VCaP (cell line): ENCODE results near the gene OR2T35.
"Not testable (repeated sequence)": the region's sequence is repeated elsewhere in the genome, so short reads cannot be mapped to it uniquely, and the experiment has no call there.

Source experiments
- H3K27ac ChIP-seq: fragments of 450-650 bp; 2 replicates; pipeline ENCODE4 v1.5.1; 2017
- CTCF ChIP-seq: fragments of 450-650 bp; conservative IDR thresholded peaks from 2 replicates; pipeline ENCODE4 v1.5.1; 2017; ENCODE audit warnings: mild to moderate bottlenecking, moderate library complexity

The OR2T35 gene

DNA sequence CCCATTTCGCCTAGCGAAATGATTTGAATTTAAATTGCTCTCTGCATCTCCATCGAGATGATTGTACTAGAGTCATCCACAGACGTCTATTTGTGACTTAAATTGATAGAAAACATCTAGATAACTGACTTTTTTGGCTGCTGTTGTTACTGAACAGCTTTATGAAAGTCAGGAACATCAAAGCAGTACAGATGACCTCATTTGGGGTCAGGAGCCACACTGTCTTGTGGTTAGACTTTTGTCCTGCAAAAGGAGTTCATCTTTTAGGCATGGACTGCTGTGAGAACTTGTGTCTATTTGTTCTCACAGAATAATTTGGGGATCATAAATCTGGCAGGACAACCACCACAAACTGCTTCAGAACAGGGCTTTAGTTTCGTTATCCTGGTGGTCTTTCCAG is 5.4 kb downstream of the OR2T35 start:
- not testable (repeated sequence) for H3K27ac ChIP-seq

DNA sequence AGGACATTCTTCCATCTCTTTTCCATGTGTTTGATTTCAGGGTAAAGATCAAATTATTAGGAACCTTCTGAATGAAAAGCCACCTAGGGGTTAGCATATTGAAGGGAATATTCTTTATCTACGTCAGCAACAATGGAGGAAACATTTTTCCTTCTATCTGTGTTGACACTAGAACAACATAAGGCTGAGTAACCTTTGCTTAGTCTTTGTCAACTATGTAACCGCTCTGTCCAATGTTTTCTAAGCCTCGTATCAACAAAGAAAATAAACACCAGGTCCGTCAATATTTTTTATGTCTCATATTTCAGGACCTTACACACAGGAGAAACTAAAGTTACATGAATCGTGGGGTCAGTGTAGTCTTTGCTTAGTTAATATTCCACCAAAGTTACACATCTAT is 8.5 kb downstream of the OR2T35 start:
- H3K27ac ChIP-seq: not testable (repeated sequence)

- H3K27ac ChIP-seq: not testable (repeated sequence)
These were observed 10.1 kb downstream of the OR2T35 start, which contains the start of gene OR2T11 for GRCh38 chr1:248634991-248635390. Gene OR2T11, minus strand, starts transcription at chr1:248635091. Its CDS starts 7,963 bp downstream, at chr1:248627128.

DNA sequence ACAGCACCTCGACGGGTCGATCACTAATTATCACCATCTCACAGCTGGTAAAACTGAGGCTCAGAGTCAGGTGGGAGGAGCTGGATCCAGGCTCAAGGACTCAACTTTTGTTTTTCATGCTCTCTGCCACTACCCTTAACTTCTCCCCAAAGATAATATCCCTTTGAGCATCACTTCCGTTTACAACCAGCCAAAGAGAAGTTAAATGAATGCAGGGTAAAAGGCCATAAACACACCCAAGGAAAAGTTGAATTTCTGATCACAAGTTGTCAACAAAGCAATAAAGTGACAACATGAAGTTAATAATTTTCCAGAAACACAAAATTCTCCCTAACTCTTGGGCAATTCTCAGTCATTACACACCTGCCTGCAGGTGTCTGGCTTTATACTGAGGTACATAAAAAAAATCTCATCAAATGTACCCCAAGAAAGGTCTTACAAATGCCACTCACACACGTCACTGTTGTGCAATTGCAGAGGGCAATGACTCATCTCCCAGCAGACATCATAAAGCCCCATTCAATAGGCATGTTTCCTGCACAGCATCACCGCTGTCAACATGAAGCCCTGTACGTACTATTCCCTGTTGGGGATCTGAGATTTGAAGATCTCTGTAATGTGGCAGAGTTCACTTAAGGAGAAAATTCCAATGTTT is 13.6 kb downstream of the OR2T35 start:
- TF ChIP-seq CTCF: no peak
- H3K27ac ChIP-seq: no peak overlapping the region

DNA sequence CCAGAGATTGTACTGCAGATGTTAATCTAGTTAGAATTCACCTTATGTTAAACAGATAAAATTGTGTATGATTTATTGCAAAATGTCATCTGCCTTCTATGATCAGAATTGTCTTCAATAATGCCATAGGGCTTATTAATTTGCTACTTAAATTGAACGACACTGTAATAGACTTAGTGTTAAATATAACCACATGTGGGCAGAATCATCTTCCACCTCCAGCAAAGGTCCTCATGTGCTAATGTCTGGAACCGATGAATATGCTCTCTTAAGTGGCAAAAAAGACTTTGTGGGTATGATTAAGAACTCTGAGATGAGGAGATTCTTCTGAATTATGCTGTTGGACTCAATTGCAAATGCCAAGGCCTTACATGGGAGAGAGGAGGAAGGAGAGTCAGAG is 14.5 kb downstream of the OR2T35 start:
- TF ChIP-seq CTCF: no peak
- H3K27ac ChIP-seq: no peak overlapping the region

- TF ChIP-seq CTCF: no peak
These were observed 16.9 kb downstream of the OR2T35 start for GRCh38 chr1:248627971-248628844.

GRCh38 chr1:248625971-248626370 is 19.1 kb downstream of the OR2T35 start:
- no peak overlapping the region for H3K27ac ChIP-seq
- TF ChIP-seq CTCF: no peak

More at GRCh38 chr1:248627971-248628844, 16.9 kb downstream of the OR2T35 start:
- H3K27ac ChIP-seq: no peak overlapping the region

GRCh38 chr1:248625166-248625565 is 19.9 kb downstream of the OR2T35 start:
- no peak overlapping the region for H3K27ac ChIP-seq
- no peak for TF ChIP-seq CTCF

GRCh38 chr1:248622570-248623001 is 22.5 kb downstream of the OR2T35 start:
- peak; percentile 79 for TF ChIP-seq CTCF
- H3K27ac ChIP-seq: no peak overlapping the region
